Daoy (cell line): ENCODE measurements around the gene OR7C1. TPM values are rescaled to one million over a fixed set of nuclear protein-coding genes. Genes with fewer than 3 reads are reported as not detected.
A peak's percentile ranks its signal among the peaks of the same experiment; 100 is the strongest.
"Not testable (repeated sequence)": the region's sequence is repeated elsewhere in the genome, so short reads cannot be mapped to it uniquely, and the experiment has no call there.

Experiments used
- DNase-seq: peaks from one replicate; pipeline ENCODE4 v3.0.0-alpha.2; 2015; ENCODE audit warnings: low read depth
- total RNA-seq: library from RNA; depleted of rRNA; stranded (reverse); fragments of >200 nt; shearing (Covaris generic); gene quantifications from 2 replicates; pipeline ENCODE4 v1.2.3, GENCODE V29; 2014; rRNA removed

The OR7C1 gene
- not detected in 2 replicates for total RNA-seq

DNA sequence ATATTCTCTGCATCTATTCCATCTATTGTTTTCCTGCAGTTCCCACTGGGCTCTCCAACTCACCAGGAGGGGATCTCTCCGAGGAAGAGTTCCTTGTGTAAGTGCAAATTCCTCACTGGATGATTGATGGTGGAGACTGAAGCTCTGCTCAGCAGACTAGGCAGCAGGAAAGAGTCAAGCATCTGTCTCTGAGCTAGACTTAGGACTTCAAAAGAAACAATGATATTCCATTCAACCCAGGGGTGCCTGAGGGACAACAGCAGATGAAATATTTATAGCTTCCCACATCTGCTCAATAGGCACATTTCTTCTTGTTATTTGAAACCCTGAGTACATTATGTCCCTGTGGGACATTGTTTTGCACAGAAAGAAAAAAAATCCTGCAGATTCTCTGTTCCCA is at the start of gene OR7C1, which contains the start of gene OR7A5:
Gene OR7C1, minus strand, starts transcription at position 175 of the 400 bp plus-strand sequence. CDS start 35,049 bp downstream, outside the sequence.
Gene OR7A5, minus strand, starts transcription at position 175 of the 400 bp plus-strand sequence. CDS start 6,944 bp downstream, outside the sequence.
- DNase-seq: no peak

GRCh38 chr19:14871619-14872230 is 36.7 kb upstream of the OR7C1 start:
- no peak for DNase-seq

- DNase-seq: no peak
These were observed 33.5 kb upstream of the OR7C1 start for GRCh38 chr19:14868497-14868896.

DNA sequence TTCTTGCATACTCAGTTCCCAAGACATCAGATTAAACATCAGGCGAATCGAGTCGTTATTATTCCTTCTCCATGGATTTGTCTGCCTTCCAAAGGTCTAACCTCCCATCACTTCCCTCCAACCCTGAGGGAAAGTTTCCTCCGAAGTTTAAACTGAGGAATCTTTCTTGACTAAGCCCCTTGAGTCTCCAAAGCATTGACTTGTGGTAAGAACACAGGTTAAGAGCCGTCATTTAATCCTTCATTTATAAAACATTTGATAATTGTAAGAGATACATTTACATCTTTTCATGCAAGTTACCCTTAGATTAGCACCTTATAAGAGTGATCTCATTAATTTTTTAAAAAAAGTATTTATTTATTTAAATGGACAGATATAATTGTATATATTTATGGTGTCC is 13.8 kb upstream of the OR7C1 start, which contains the start of gene OR7A10:
Gene OR7A10, minus strand, starts transcription at position 101 of the 400 bp plus-strand sequence. CDS start 7,045 bp downstream, outside the sequence.
- DNase-seq: no peak

DNA sequence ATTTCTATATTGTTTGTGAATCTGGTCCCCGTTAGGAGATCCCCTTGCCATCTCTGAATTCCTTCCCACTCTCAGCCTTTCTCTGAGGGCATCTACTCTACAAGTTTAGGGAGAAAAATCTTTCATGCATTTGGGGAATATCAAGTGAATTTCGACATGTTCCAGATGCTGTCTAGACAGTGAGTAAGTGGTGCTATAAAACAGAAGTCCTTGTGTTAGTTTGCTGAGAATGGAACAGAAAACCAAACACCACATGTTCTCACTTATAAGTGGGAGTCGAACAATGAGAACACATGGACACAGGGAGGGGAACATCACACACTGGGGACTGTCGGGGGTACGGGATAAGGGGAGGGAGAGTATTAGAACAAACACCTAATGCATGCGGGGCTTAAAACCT is 8.6 kb upstream of the OR7C1 start:
- DNase-seq: no peak

DNA sequence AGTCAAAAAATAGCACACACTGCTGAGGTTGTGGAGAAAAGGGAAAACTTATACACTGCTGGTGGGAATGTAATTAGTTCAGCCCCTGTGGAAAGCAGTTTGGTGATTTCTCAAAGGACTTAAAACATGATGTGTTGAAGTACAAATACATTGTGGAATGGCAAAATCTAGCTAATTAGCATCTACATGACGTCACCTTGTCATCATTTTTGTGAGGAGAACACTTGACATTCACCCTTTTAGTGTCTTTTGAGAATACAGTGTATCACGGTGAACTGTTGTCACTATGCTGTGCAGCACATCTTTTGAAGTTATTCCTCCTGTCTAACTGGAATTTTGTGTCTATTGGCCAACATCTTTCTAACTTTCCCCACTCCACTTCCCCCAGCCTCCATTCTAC is 8.2 kb upstream of the OR7C1 start:
- DNase-seq: no peak

DNA sequence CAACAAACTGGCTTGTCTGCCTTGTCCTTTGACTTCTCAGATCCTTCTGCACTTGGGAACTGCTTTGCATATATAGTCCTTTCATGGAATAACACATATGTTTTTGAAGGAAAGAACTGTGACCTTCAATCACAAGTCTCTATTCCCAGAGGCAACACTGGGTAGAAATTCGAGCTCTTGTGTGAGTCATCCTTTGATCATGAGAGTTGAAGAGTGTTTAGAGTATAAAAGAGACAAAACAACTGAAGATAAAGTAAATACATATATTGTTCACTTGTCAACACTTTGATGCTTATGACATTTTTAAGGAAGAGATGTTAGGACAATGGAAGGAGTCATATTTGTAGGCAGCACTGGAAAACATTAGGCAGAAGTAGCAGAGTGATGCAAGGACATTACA is 5.2 kb upstream of the OR7C1 start:
- no peak for DNase-seq

DNA sequence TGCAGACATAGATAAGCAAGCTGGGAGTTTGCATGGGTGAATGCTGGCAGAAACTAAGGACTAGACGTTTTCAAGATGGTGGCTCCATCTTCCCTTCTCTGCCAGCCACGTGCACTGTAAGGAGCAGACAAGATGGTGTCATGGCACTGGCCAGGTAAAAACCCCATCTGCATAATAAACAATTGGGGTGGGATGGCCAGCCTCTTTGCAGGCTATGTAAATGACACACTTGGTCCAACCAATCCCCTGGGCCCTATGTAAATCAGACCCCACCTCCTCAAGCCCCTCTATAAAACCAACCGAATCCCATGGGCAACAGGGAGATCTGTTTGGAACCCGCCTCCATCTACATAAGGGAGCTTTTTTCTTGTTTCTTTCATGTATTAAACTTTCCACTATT is 2.4 kb upstream of the OR7C1 start:
- DNase-seq: no peak

- peak; percentile 22 for DNase-seq
These were observed 4.3 kb downstream of the OR7C1 start for GRCh38 chr19:14830702-14831101.

DNA sequence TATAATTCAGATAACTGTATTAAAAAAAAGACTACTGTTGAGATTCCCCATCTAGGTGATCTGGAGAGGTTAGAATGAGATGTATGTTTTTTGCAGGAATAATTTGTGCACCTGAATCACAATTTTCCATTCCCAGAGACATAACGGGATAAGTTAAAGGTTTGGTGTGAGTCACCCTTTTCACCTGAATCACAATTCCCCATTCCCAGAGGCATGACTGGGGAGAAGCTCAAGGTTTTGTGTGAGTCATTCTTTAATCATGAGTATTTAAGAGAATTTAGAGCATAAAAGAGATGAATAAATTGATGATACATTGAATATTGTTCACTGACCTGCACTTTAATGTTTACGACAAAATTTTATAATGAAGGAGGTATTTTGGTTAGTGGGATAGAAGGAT is 9.0 kb downstream of the OR7C1 start:
- DNase-seq: no peak

- DNase-seq: no peak
These were observed 13.0 kb downstream of the OR7C1 start for GRCh38 chr19:14821937-14822336.

- DNase-seq: no peak
These were observed 16.4 kb downstream of the OR7C1 start for GRCh38 chr19:14818588-14818987.

DNA sequence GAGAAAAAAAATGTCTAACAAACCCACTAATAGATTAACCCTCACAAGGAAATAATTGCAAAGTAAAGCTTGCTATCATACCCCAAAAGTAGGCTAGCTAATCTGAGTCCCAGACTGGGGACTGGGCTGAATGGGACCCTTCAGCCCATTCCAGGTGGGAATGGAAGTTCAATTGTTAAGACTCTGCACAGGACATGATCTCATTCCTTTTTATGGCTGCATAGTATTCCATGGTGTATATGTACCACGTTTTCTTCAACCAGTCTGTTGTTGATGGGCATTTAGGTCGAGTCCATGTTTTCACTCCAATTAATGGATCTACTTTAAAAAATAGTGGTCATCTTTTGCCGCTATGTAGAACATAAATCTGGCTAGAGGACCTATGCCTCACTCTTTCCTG is 17.9 kb downstream of the OR7C1 start:
- no peak for DNase-seq

- DNase-seq: no peak
These were observed 19.9 kb downstream of the OR7C1 start for GRCh38 chr19:14814982-14815652.

DNA sequence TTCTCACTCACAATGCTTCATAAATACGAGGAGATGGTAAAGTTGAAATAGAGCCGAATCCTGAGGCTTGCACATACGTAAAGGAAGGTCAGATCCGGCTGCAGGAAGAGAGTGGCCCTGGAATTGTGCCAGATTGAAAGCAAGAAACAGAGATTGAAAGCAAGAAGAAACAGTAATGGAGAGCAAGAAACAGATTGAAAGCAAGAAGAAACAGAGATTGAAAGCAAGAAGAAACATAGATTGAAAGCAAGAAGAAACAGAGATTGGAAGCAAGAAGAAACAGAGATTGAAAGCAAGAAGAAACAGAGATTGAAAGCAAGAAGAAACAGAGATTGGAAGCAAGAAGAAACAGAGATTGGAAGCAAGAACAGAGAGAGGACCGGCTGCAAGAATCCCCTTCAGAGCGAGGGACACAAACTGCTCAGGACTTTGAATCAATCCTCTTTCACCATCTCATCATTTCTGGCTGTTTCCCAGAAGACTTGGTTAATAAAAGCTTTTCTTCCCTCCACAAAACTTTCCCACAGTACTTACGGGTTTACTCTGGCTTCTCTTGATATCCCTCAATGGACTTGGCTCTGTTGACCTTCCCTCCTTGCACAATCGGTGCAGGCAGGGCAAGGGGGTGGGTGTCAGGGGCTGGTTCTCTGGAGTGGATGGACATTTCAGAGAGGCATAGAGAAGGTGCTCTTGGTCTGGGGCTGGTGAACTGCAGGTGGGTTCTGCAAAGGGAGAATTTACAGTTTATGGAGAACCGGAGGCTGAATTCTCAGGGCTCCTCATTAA is 25.5 kb downstream of the OR7C1 start:
- peak; percentile 10 for DNase-seq

DNA sequence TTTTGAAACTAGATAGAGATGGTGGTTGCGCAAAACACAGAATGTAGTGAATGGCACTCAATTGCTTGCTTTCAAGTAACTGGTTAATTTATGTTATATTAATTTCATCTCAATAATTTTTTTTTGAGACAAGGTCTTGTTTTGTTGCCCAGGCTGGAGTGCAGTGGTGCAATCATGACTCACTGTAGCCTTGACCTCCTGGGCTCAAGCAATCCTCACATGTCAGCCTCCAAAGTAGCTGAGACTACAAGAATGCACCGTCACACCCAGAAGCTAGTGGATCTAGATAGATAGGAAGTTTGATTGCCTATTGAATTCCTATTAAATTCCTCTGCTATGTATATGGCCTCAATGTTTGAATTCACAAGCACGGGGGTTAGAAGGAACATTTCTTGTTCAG is 30.2 kb downstream of the OR7C1 start:
- DNase-seq: no peak

DNA sequence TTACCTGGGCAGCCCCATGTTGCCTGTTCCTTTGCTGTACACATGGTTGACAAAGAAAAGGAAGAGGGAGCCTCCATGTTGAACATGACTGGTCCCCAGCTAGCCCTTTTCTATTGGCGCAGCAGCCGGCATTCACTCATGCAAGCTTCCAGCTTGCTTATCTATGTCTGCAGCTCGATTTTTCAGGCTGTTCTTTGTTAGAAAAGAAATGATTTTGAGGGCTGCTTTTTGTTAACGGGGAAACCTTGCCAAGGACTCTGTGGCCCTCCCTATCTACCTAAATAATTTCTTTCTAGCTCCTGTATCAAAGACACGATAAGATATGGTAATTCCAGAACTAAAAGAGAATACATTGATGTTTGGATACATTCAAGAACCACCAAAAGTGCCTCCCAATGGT is 36.2 kb downstream of the OR7C1 start:
- DNase-seq: no peak

DNA sequence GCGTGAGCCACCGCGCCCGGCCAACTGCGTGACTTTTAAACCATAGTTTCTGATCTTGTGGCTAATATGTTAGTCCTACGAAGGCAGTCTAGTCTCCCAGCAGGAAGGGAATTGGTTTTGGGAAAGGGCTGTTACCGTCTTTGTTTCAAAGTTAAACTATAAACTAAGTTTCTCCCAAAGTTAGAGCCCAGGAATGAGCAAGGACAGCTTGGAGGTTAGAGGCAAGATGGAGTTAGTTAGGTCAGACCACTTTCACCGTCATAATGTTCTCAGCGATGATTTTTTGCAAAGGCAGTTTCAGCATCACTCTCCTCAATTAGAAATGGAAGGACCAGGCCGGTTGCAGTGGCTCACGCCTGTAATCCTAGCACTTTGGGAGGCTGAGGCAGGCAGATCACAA is 39.0 kb downstream of the OR7C1 start:
- no peak for DNase-seq

DNA sequence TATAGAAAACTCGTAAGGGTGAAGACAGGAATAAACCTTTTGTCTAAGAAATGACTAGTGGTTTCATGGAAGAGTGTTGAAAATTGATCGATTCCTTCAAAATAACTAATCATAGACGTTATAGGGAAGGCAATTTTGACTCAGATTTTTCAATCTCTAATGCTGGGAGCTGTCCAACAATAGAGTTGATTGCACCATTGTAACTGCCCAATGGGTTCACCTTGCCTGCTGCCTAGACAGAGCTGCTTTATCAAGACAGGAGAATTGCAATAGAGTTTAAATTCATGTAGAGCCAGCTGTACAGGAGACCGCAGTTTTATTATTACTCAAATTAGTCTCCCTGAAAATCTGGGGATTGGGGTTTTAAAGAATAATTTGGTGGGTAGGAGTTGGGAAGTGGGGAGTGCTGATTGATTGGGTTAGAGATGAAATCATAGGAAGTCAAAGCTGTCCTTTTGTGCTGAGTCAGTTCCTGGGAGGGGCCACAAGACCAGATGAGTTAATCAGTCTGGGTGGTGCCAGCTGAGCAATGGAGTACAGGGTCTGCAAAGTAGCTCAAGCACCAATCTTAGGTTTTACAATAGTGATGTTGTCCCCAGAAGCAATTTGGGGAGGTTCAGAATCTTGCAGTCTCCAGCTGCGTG is 39.8 kb downstream of the OR7C1 start:
- DNase-seq: peak; percentile 60

DNA sequence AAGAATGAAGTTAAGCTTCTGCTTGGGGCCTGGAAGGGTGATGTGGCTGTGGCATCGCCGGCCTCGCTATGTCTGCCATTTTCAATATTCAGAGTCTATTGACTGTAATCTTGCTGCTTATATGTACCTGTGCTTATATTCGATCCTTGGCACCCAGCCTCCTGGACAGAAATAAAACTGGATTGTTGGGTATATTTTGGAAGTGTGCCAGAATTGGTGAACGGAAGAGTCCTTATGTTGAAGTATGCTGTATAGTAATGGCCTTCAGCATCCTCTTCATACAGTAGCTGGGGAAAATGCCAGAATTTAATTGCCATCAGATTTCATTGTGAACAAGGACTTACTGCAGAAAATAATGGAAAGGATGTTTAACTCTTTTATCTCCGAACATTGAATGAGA is 42.7 kb downstream of the OR7C1 start:
- DNase-seq: not testable (repeated sequence)

- DNase-seq: peak; percentile 62
These were observed 48.5 kb downstream of the OR7C1 start for GRCh38 chr19:14786421-14786851.
